GM19455 (cell line): ENCODE measurements around the gene PCYT2.

Experiments
- ATAC-seq: cut with Tn5 transposase; IDR thresholded peaks from one replicate; pipeline ENCODE4 v1.9.1; 2021; ENCODE audit not compliant: unreplicated experiment

The PCYT2 gene

GRCh38 chr17:81902023-81902652 lies 9.1 kb downstream of the PCYT2 start, which contains the start of gene NPB:
TSS of gene NPB (plus strand) at chr17:81902238. CDS start at chr17:81902278, 40 bp downstream.
- no peak for ATAC-seq

GRCh38 chr17:81901167-81902022 lies 9.8 kb downstream of the PCYT2 start:
- no peak for ATAC-seq

GRCh38 chr17:81900181-81900820 lies 10.9 kb downstream of the PCYT2 start:
- no peak for ATAC-seq

GRCh38 chr17:81899514-81900166 lies 11.6 kb downstream of the PCYT2 start:
- ATAC-seq, result no peak

GRCh38 chr17:81898885-81899284 lies 12.3 kb downstream of the PCYT2 start:
- no peak for ATAC-seq

GRCh38 chr17:81898029-81898866 lies 13.0 kb downstream of the PCYT2 start:
- no peak for ATAC-seq

GRCh38 chr17:81895400-81895799 lies 15.8 kb downstream of the PCYT2 start:
- ATAC-seq, result no peak

- ATAC-seq, result no peak
Observed at GRCh38 chr17:81891303-81891552, 20.0 kb downstream of the PCYT2 start.

GRCh38 chr17:81890447-81891302 lies 20.5 kb downstream of the PCYT2 start:
- peak; percentile 10 for ATAC-seq

GRCh38 chr17:81889602-81890001 lies 21.6 kb downstream of the PCYT2 start:
- ATAC-seq, result no peak

GRCh38 chr17:81888988-81889595 lies 22.1 kb downstream of the PCYT2 start:
- no peak for ATAC-seq

GRCh38 chr17:81888105-81888987 lies 22.9 kb downstream of the PCYT2 start:
- ATAC-seq, result no peak

- no peak for ATAC-seq
Observed at GRCh38 chr17:81885869-81886548, 25.2 kb downstream of the PCYT2 start.

- ATAC-seq, result no peak
Observed at GRCh38 chr17:81885454-81885853, 25.7 kb downstream of the PCYT2 start.

GRCh38 chr17:81884968-81885367 lies 26.2 kb downstream of the PCYT2 start:
- no peak for ATAC-seq

GRCh38 chr17:81884520-81884919 lies 26.7 kb downstream of the PCYT2 start:
- ATAC-seq, result no peak

- ATAC-seq, result no peak
Observed at GRCh38 chr17:81879121-81879520, 32.1 kb downstream of the PCYT2 start.

- no peak for ATAC-seq
Observed at GRCh38 chr17:81878294-81878693, 32.9 kb downstream of the PCYT2 start.
